HG03558 (cell line): ENCODE data around the gene HIPK1.
"Not testable (repeated sequence)": the region's sequence is repeated elsewhere in the genome, so short reads cannot be mapped to it uniquely, and the experiment has no call there.

ENCODE experiments used
- ATAC-seq: cut with Tn5 transposase; IDR thresholded peaks from one replicate; pipeline ENCODE4 v1.9.1; 2021; ENCODE audit warnings: moderate number of reproducible peaks; ENCODE audit not compliant: unreplicated experiment; ENCODE audit errors: extremely low read depth

The HIPK1 gene

GRCh38 chr1:113940365-113941244, 11.5 kb downstream of the HIPK1 start:
- ATAC-seq: no peak

GRCh38 chr1:113941245-113941559, 12.1 kb downstream of the HIPK1 start:
- no peak for ATAC-seq

GRCh38 chr1:113942527-113942926, 13.4 kb downstream of the HIPK1 start:
- no peak for ATAC-seq

- no peak for ATAC-seq
These were observed 14.1 kb downstream of the HIPK1 start for GRCh38 chr1:113943028-113943811.

- ATAC-seq: no peak
These were observed 16.2 kb downstream of the HIPK1 start for GRCh38 chr1:113945329-113945728.

GRCh38 chr1:113946112-113946511, 17.0 kb downstream of the HIPK1 start:
- no peak for ATAC-seq

- no peak for ATAC-seq
These were observed 17.7 kb downstream of the HIPK1 start for GRCh38 chr1:113946678-113947387.

GRCh38 chr1:113947388-113948107, 18.4 kb downstream of the HIPK1 start:
- ATAC-seq: no peak

- ATAC-seq: not testable (repeated sequence)
These were observed 19.0 kb downstream of the HIPK1 start for GRCh38 chr1:113948151-113948550.

GRCh38 chr1:113949007-113949406, 19.9 kb downstream of the HIPK1 start:
- ATAC-seq: no peak

GRCh38 chr1:113950908-113951307, 21.8 kb downstream of the HIPK1 start:
- no peak for ATAC-seq

- no peak for ATAC-seq
These were observed 22.6 kb downstream of the HIPK1 start for GRCh38 chr1:113951719-113952118.

GRCh38 chr1:113957984-113958383, 28.9 kb downstream of the HIPK1 start:
- ATAC-seq: no peak

- no peak for ATAC-seq
These were observed 29.6 kb downstream of the HIPK1 start for GRCh38 chr1:113958691-113959090.

GRCh38 chr1:113963281-113963906, 34.3 kb downstream of the HIPK1 start:
- no peak for ATAC-seq

GRCh38 chr1:113965703-113966412, 36.7 kb downstream of the HIPK1 start:
- ATAC-seq: no peak

GRCh38 chr1:113972954-113973353, 43.8 kb downstream of the HIPK1 start:
- ATAC-seq: no peak

GRCh38 chr1:113975211-113975895, 46.2 kb downstream of the HIPK1 start:
- ATAC-seq: no peak
